PFSK-1 (cell line): ENCODE results near the gene HNRNPC.

Experiments used
- FOXP2 ChIP-seq: optimal IDR thresholded peaks from 2 replicates; pipeline ENCODE3; 2011; ENCODE audit warnings: borderline replicate concordance, control low read depth, inconsistent platforms; ENCODE audit not compliant: insufficient read depth; ENCODE audit errors: extremely low read length, extremely low read depth
- POLR2AphosphoS5 ChIP-seq: IDR thresholded peaks from 2 replicates; pipeline ENCODE4 v1.6.1; 2012; ENCODE audit warnings: low read depth, mild to moderate bottlenecking, control low read depth, low read length, moderate library complexity
- REST ChIP-seq, 2 experiments: IDR thresholded peaks; 2 replicates each; pipeline versions ENCODE4 v1.6.1 to v1.8.0; 2011 to 2012; ENCODE audit warnings: low read depth in 2 of 2, low read length in 2 of 2, control low read depth in 1 of 2, inconsistent platforms in 1 of 2, mild to moderate bottlenecking in 1 of 2, moderate library complexity in 1 of 2; ENCODE audit not compliant: insufficient read depth in 1 of 2
- SIN3A ChIP-seq: IDR thresholded peaks from 2 replicates; pipeline ENCODE4 v1.6.1; 2012; ENCODE audit warnings: mild to moderate bottlenecking, low read length, moderate library complexity, borderline replicate concordance; ENCODE audit not compliant: insufficient read depth
- TAF1 ChIP-seq: IDR thresholded peaks from 2 replicates; pipeline ENCODE4 v1.6.1; 2012; ENCODE audit warnings: low read length, control low read depth, borderline replicate concordance; ENCODE audit not compliant: insufficient read depth

The HNRNPC gene

GRCh38 chr14:21211509-21211908, 57.7 kb downstream of the HNRNPC start:
- TF ChIP-seq SIN3A (no peak), TAF1 (no peak), FOXP2 (no peak), POLR2AphosphoS5 (no peak), REST (IDR thresholded peaks at IDR 0.05; ENCODE audit: insufficient read depth in 1 of 2, low read depth in 2 of 2, low read length in 2 of 2) (no peak)

- no peak for TF ChIP-seq POLR2AphosphoS5
- TF ChIP-seq REST (IDR thresholded peaks at IDR 0.05; ENCODE audit: insufficient read depth in 1 of 2, low read depth in 2 of 2, low read length in 2 of 2) = no peak
- TF ChIP-seq TAF1 = no peak
- TF ChIP-seq SIN3A = no peak
- no peak for TF ChIP-seq FOXP2
These were observed 59.2 kb downstream of the HNRNPC start for GRCh38 chr14:21210023-21210422.

GRCh38 chr14:21209185-21209584, 60.1 kb downstream of the HNRNPC start:
- no peak for TF ChIP-seq REST (IDR thresholded peaks at IDR 0.05; ENCODE audit: insufficient read depth in 1 of 2, low read depth in 2 of 2, low read length in 2 of 2)
- TF ChIP-seq POLR2AphosphoS5 = no peak
- no peak for TF ChIP-seq TAF1
- TF ChIP-seq FOXP2 = no peak
- no peak for TF ChIP-seq SIN3A

- no peak for TF ChIP-seq FOXP2
- no peak for TF ChIP-seq POLR2AphosphoS5
- no peak for TF ChIP-seq REST (IDR thresholded peaks at IDR 0.05; ENCODE audit: insufficient read depth in 1 of 2, low read depth in 2 of 2, low read length in 2 of 2)
- no peak for TF ChIP-seq SIN3A
- no peak for TF ChIP-seq TAF1
These were observed 60.7 kb downstream of the HNRNPC start for GRCh38 chr14:21208554-21208953.
